Gastrocnemius medialis (tissue), 4 donors: ENCODE results near the gene ANTXR2.

Experiments used
- CTCF ChIP-seq, 5 experiments: fragments of 450-650 bp in 3 of 5; fragments of 200-600 bp in 2 of 5; sonication (generic) in 2 of 5; IDR thresholded peaks in 4 of 5; conservative IDR thresholded peaks in 1 of 5; 1 replicate in 4 of 5; 2 replicates in 1 of 5; pipeline ENCODE4 v1.5.1; 2016 to 2019; ENCODE audit warnings: antibody characterized with exemption in 5 of 5, mild to moderate bottlenecking in 3 of 5, moderate library complexity in 3 of 5
- POLR2A ChIP-seq, 2 donors: fragments of 450-650 bp; IDR thresholded peaks; one replicate each; pipeline ENCODE4 v1.6.1; 2017; ENCODE audit warnings: antibody characterized with exemption in 2 of 2, mild to moderate bottlenecking in 2 of 2, moderate library complexity in 2 of 2

- TF ChIP-seq CTCF (IDR thresholded peaks at IDR 0.05 in 4 of 5, conservative IDR thresholded peaks at IDR 0.05 in 1 of 5) (no peak), POLR2A (IDR thresholded peaks at IDR 0.05) (no peak)
These were observed 197.6 kb downstream of the ANTXR2 start for GRCh38 chr4:79875344-79875899.
